Stomach smooth muscle (tissue), 2 donors: ENCODE results near the gene KLRB1.

Source experiments
- H3K27ac ChIP-seq: one replicate; pipeline ENCODE4 v1.7.0; 2013; ENCODE audit warnings: mild to moderate bottlenecking, low read length, inconsistent platforms
- H3K27me3 ChIP-seq, 2 donors: one replicate each; pipeline ENCODE4 v1.7.0; 2013; ENCODE audit warnings: low read length in 2 of 2; ENCODE audit not compliant: insufficient read depth in 2 of 2, control insufficient read depth in 1 of 2
- H3K36me3 ChIP-seq, 2 donors: one replicate each; pipeline ENCODE4 v1.7.0; 2013; ENCODE audit warnings: low read length in 2 of 2; ENCODE audit not compliant: control insufficient read depth in 2 of 2, insufficient read depth in 2 of 2
- H3K4me1 ChIP-seq: one replicate; pipeline ENCODE4 v1.7.0; 2013; ENCODE audit warnings: low read length; ENCODE audit not compliant: control insufficient read depth, insufficient read depth
- H3K4me3 ChIP-seq, 2 donors: one replicate each; pipeline ENCODE4 v1.7.0; 2013; ENCODE audit warnings: low read length in 2 of 2
- H3K9ac ChIP-seq, 2 donors: one replicate each; pipeline ENCODE4 v1.7.0; 2013; ENCODE audit warnings: low read length in 2 of 2, mild to moderate bottlenecking in 1 of 2
- H3K9me3 ChIP-seq, 2 donors: one replicate each; pipeline ENCODE4 v1.7.0; 2013; ENCODE audit warnings: low read length in 2 of 2; ENCODE audit not compliant: control insufficient read depth in 2 of 2
- donor health status: healthy.
- donor health status: Pancreatic carcinoma.

The KLRB1 gene

GRCh38 chr12:9642606-9643265 is 35.0 kb upstream of the KLRB1 start:
- Histone ChIP-seq H3K27me3 (no peaks in the 10 kb centered on the region), H3K4me3 (no peak overlapping the region), H3K9ac (no peak overlapping the region), H3K9me3 (no peaks in the 10 kb centered on the region), H3K4me1 (no peaks in the 10 kb centered on the region), H3K27ac (no peak overlapping the region), H3K36me3 (no peaks in the 10 kb centered on the region)

- H3K9ac ChIP-seq: no peak overlapping the region
- no peak overlapping the region for H3K4me3 ChIP-seq
Observed at GRCh38 chr12:9640024-9640423, 32.3 kb upstream of the KLRB1 start.

GRCh38 chr12:9636851-9637206 is 29.1 kb upstream of the KLRB1 start:
- H3K9ac ChIP-seq: no peak overlapping the region
- no peak overlapping the region for H3K4me3 ChIP-seq
- H3K27me3 ChIP-seq: no peaks in the 10 kb centered on the region
- no peak overlapping the region for H3K27ac ChIP-seq
- no peaks in the 10 kb centered on the region for H3K36me3 ChIP-seq
- no peaks in the 10 kb centered on the region for H3K4me1 ChIP-seq
- H3K9me3 ChIP-seq: no peaks in the 10 kb centered on the region

More at GRCh38 chr12:9640024-9640423, 32.3 kb upstream of the KLRB1 start:
- Histone ChIP-seq H3K27ac (no peak overlapping the region), H3K36me3 (no peaks in the 10 kb centered on the region), H3K9me3 (no peaks in the 10 kb centered on the region), H3K27me3 (no peaks in the 10 kb centered on the region), H3K4me1 (no peaks in the 10 kb centered on the region)

- Histone ChIP-seq H3K9ac (no peak overlapping the region), H3K9me3 (no peaks in the 10 kb centered on the region), H3K4me1 (no peaks in the 10 kb centered on the region), H3K27me3 (no peaks in the 10 kb centered on the region), H3K4me3 (no peak overlapping the region), H3K27ac (no peak overlapping the region), H3K36me3 (no peaks in the 10 kb centered on the region)
Observed at GRCh38 chr12:9636150-9636850, 28.6 kb upstream of the KLRB1 start.

GRCh38 chr12:9634969-9635754 is 27.4 kb upstream of the KLRB1 start:
- Histone ChIP-seq H3K9me3 (no peaks in the 10 kb centered on the region), H3K27ac (no peak overlapping the region), H3K36me3 (no peaks in the 10 kb centered on the region), H3K27me3 (no peaks in the 10 kb centered on the region), H3K4me3 (no peak overlapping the region), H3K4me1 (no peaks in the 10 kb centered on the region), H3K9ac (no peak overlapping the region)

GRCh38 chr12:9634177-9634803 is 26.6 kb upstream of the KLRB1 start:
- Histone ChIP-seq H3K9me3 (no peaks in the 10 kb centered on the region), H3K9ac (no peak overlapping the region), H3K36me3 (no peaks in the 10 kb centered on the region), H3K27ac (no peak overlapping the region), H3K4me3 (no peak overlapping the region), H3K4me1 (no peaks in the 10 kb centered on the region), H3K27me3 (no peaks in the 10 kb centered on the region)

- H3K27me3 ChIP-seq: no peaks in the 10 kb centered on the region
- no peak overlapping the region for H3K9ac ChIP-seq
- no peaks in the 10 kb centered on the region for H3K9me3 ChIP-seq
- H3K27ac ChIP-seq: no peak overlapping the region
- no peaks in the 10 kb centered on the region for H3K36me3 ChIP-seq
- H3K4me3 ChIP-seq: no peak overlapping the region
- H3K4me1 ChIP-seq: no peaks in the 10 kb centered on the region
Observed at GRCh38 chr12:9632766-9633165, 25.1 kb upstream of the KLRB1 start.

- no peaks in the 10 kb centered on the region for H3K9me3 ChIP-seq
- H3K27ac ChIP-seq: no peak overlapping the region
- no peaks in the 10 kb centered on the region for H3K36me3 ChIP-seq
- no peak overlapping the region for H3K4me3 ChIP-seq
- no peak overlapping the region for H3K9ac ChIP-seq
- no peaks in the 10 kb centered on the region for H3K4me1 ChIP-seq
- no peaks in the 10 kb centered on the region for H3K27me3 ChIP-seq
Observed at GRCh38 chr12:9626821-9627220, 19.1 kb upstream of the KLRB1 start.

- Histone ChIP-seq H3K27ac (no peak overlapping the region), H3K36me3 (no peaks in the 10 kb centered on the region), H3K9me3 (no peaks in the 10 kb centered on the region), H3K4me3 (no peak overlapping the region), H3K9ac (no peak overlapping the region), H3K4me1 (no peaks in the 10 kb centered on the region), H3K27me3 (no peaks in the 10 kb centered on the region)
Observed at GRCh38 chr12:9626291-9626690, 18.6 kb upstream of the KLRB1 start.

GRCh38 chr12:9625019-9625418 is 17.3 kb upstream of the KLRB1 start:
- no peak overlapping the region for H3K9ac ChIP-seq
- H3K27me3 ChIP-seq: no peaks in the 10 kb centered on the region
- H3K4me1 ChIP-seq: no peaks in the 10 kb centered on the region
- no peak overlapping the region for H3K4me3 ChIP-seq
- no peaks in the 10 kb centered on the region for H3K9me3 ChIP-seq
- H3K27ac ChIP-seq: no peak overlapping the region
- no peaks in the 10 kb centered on the region for H3K36me3 ChIP-seq
